Left cardiac atrium (tissue), 4 donors: ENCODE measurements around the gene LRCOL1. TPM values are rescaled to one million over a fixed set of nuclear protein-coding genes. Genes with fewer than 3 reads are reported as not detected.
A peak's percentile ranks its signal among the peaks of the same experiment; 100 is the strongest.

ENCODE experiments used
- ATAC-seq, 2 donors: fragments of 200-7000 bp; cut with Tn5 transposase; one replicate each; pipeline ENCODE4 v1.9.1; 2020; ENCODE audit warnings: mild to moderate bottlenecking in 2 of 2, moderate library complexity in 2 of 2
- DNase-seq: peaks from one replicate; pipeline ENCODE4 v3.0.0-alpha.2; 2020
- intact Hi-C, 2 donors: fragments of 100-400 bp; cut with DNase I; formaldehyde crosslinking; loops; one replicate each; pipeline versions ENCODE4 v1.14.1 to v1.15.1; 2022 to 2023
- long read RNA-seq: library from polyadenylated mRNA; unstranded; transcript quantifications from one replicate; pipeline ENCODE4 v2.0.0, GENCODE V29; 2021
- total RNA-seq, 2 donors: library from RNA; stranded (reverse); fragmentation: NEBNext Ultra II Directional; extraction: Animal tissue kit (Norgen Biotek cat#: 25700); gene quantifications; one replicate each; pipeline ENCODE4 v1.2.1, GENCODE V29; 2021
- donor health status: DM: no; HTN: yes; CAD: no.
- donor health status: DM: no; HTN: yes; CAD: no; lungs with severe emphysema.
- donor health status: DM: yes; HTN: yes; CAD: no.
- donor health status: Dilated cardiomyopathy.

LRCOL1 gene
- total RNA-seq: not detected
- long read RNA-seq, partial matches to known transcripts: 0 of 1 reads
- long read RNA-seq, other reads (novel, unspliced or antisense): 1 of 1 reads

DNA sequence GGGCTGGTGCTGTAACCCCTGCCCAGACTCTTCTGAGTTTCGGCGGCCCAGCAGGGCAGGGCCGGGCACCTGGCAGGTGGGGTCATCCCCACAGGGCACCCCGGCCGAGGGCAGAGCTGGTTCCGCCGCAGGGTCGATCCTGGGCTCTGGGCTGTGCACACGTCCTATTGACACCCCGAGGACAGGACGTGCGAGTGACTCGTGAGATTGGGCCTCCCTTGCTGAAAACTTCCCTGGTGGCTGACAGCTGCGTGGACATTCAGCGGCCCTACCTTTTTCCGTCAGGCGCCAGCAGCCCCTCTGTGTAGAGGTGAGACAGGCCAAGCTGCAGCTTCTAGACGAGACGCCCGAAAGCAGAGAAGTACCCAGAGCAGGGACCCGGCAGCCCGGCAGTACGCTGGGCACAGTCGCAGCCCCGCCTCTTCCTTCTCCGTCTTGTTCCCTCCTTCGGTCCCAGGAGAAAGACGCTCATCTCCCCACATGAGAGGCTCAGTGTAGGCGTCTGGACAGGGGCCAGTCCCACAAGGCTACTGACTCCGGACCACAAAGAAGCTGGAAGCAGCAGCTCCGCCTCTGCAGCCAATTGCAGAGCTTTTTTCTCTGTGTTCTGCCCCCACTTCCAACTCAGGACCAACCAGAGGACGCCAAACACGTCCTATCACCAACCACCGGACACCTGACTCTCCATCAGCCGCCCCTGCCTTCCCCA is at the start of gene LRCOL1:
LRCOL1 (minus strand) TSS at position 532 of the 709 bp plus-strand sequence. CDS start 4,331 bp downstream, outside the sequence.
- DNase-seq (peak; percentile 67), ATAC-seq (peak; percentile 36 to 48)
- intact Hi-C loops: loop anchor here in 1 of 2 donors (5.0 kb wide), 1 partner anchor 193 kb away; no protein-coding TSS in a partner anchor

DNA sequence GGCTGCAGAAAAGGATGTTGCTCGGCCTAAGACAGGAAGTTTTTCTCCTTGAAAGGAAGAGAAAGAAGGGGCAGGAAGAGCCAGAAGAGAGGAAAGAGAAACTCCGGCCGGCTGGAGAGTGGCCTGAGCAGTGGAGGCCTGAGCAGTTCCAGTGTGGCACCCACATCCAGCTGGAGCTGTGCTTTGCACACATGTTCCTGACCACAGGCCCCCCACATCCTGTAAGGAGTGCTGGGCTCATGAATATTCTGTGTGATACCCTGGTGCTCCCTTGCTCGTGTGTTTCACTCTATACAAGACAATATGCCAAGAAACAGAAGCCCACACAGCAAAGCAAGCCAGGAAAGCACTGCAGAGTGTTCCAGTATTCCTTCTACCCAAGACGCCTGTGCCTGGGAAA is 49.7 kb upstream of the LRCOL1 start:
- DNase-seq (no peak), ATAC-seq (no peak)
- intact Hi-C loops: no loop called here

DNA sequence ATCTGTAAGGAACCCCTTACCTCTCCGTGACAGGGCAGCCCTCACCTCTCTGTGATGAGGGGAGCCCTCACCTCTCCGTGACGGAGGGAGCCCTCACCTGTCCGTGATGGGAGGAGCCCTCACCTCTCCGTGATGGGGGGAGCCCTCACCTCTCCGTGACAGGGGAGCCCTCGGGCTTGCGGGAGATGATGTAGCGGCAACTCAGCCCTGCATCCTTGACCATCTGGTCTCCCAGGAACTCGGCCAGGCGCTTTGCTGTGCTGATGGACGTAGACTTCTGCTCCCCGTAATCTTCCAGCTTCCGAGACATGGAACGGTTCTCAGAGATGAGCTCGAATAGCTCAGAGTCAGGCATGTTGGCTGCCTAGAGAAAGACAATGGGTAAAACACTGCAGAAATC is 48.8 kb upstream of the LRCOL1 start:
- ATAC-seq: no peak
- intact Hi-C loops: no loop called here
- no peak for DNase-seq

DNA sequence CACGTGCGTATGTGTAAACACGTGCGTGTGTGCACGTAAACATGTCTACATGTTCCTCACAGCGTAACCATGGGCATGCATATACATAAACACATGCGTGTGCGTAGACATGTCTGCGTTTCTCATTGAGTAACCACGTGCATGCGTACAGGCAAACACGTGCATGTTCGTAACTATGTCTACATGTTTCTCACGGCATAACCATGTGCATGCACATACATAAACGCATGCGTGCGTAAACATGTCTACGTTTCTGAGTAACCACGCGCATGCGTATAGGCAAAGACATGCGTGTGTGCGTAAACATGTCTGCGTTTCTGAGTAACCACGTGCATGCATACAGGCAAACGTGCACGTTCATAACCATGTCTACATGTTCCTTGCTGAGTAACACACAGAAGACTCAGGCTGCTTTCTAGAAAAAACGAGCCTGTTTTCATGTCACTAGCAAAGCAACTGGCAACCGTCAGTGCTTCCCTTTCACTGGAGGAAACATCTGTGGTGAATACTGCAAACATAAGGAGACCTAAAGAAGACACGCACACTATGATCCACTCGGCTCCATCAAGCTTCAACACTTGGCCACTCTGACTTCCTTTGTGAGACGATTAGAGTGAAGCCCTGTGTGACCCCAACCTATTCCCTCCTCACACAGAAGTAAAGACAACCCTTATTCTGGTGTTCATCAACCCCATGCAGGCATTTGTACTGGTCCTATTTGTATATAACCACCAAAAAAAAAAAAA is 47.9 kb upstream of the LRCOL1 start:
- DNase-seq (no peak), ATAC-seq (no peak)
- intact Hi-C loops: no loop called here

DNA sequence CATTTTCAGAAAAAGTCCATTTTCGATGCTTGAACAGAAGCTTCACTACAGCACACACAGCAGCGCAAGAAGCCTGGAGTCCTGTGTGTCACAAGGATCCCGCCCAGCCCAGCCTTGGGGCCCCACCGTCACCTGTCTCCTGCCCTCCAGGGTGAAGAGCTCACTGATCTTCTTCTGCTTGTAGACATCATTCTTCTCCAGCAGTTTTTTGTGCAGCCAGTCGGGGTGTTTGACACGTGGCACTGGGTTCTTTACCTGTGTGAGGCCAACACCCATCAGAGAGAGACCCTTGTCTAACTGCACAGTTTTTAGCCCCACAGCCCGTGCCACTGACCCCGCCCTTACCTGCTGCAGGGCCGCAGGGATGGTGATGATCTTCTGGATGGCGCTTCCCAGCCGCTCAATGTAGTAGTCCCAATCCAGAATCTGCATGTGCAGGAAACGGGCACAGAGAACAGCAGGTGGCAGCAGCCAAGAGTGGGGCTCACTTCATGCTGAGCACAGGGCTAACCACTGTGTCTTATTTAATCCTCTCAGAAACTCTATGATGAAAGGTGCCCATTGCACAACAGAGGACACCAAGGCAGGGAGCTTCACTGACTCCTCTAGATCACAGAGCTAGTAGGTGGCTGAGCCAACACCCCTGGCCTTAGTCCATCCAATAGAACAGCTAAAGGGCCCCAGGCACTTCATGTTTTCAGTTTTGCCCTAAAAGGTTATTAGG is 46.8 kb upstream of the LRCOL1 start:
- ATAC-seq (no peak), DNase-seq (no peak)
- intact Hi-C loops: no loop called here

DNA sequence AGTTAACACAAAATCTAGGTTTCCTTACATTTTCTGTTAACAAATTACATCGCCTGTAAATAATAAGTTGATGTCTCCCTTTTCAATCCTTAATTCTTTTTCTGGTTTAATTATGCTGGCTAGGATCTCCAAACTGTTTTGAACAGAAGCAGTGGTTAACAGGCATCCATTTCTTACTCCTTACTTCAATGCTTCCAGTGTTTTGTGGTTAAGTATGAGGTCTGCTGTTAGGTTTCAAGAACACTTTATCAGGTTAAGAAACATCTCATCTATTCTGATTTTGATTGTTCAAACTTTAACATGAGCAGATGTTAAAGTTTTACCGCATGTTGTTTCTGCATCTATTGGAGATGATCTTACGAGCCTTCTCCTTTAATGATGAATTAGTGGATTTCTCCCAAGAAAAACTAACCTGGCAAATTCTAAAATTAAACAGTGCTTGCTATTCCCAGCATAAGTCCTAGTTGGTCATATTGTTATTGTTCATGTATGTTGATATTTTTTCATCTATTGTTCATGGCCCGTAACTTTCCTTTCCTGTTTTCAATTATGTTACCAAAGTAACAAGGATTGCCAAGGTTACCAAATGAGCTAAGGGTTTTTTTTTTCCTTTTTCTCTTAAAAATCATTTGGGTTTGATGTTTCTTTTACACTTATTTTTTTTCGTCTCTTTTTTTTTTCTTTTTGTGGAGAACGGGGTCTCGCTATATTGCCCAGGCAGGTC is 43.3 kb upstream of the LRCOL1 start:
- intact Hi-C loops: no loop called here
- DNase-seq (no peak), ATAC-seq (no peak)

DNA sequence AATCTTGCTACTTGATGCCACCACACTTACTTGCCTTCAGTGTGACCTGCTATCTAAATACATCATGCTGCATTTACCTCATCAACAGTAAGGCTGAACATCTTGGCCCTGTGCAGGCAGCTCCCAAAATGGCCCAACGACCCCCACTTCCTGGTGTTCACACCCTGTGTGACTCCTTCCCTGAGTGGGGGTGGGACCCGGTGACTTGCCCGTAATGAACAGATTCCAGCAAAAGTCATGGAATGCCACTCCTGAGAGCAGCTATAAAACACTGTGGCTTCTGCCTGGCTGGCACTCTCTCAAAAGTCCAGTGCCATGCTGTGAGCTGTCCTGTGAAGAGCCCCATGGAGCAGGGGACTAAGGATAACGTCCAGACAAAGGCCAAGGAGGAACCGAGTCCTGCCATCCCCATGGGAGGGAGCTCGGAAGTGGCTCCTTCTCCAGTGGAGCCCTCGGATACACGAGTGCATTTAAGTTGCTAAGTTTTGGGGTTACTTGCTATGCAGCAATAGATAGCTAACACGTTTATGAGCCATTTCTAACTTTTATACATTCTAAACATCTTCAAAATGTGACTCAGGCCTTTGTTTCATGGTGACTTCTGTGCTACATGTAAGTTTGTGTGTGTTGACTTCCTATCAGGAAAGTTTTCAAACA is 41.2 kb upstream of the LRCOL1 start:
- no peak for DNase-seq
- intact Hi-C loops: no loop called here
- ATAC-seq: no peak

DNA sequence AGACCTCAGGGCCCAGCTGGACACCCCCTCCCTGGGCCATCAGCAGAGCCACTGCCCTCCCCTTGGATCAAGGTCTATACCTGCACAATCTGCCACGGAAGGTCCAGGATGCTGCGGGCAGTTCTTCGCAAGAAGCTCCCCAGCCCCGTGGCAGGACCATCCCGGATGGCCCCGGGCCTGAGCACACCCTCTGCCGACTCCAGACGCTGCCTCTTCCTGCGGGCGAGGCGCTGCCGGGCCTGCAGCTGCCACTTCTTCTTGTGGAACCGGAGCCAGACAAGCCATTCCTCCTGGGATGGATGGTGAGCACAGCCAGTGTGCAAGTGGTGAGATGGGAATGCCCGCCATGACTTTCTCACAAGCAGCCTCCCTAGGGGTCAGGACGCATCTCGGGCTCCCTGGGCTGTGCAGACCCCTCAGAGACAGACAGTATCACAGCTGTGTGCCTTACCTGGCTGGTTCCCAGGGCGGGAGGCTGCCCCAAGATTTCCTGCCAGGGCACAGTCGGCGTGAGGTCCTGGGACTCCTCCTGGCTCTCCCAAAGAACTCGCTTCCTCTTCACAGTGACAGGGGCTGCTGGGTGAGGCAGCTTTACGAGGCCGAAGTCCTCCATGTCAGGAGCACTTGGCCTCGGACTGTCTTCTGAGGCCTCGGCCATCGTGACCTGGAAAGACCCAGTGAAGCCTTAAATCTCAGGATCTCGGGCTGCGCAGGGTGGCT is 39.0 kb upstream of the LRCOL1 start:
- DNase-seq: no peak
- intact Hi-C loops: no loop called here
- ATAC-seq: no peak

DNA sequence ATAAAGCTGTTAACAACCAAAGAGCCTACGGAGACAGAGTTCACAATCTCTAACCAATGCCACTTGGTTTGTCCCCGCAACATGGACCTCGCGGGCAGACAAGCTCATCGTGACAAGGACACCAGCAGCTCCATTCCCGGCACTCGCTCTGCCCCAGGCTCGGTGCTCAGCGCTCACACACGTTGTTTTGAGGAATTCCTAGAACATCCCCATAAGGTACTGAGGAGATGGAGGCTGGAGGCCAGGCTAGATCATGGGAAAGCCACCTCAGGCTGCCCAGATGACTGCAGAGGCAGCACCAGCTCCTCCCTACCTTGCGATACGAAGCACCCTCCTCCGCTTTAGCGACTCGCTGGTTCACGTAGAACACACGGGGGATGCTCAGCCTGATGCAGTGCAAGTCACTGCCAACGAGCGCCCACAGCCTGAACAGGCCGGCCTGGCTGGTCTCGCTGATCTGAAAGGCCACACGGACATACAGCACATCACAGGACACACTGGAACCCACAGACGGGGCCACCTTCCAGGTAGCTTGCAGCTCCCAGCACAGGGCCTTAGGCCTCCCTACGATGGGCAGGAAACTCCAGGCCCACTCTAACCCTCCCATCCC is 38.3 kb upstream of the LRCOL1 start:
- intact Hi-C loops: no loop called here
- DNase-seq (no peak), ATAC-seq (no peak)

DNA sequence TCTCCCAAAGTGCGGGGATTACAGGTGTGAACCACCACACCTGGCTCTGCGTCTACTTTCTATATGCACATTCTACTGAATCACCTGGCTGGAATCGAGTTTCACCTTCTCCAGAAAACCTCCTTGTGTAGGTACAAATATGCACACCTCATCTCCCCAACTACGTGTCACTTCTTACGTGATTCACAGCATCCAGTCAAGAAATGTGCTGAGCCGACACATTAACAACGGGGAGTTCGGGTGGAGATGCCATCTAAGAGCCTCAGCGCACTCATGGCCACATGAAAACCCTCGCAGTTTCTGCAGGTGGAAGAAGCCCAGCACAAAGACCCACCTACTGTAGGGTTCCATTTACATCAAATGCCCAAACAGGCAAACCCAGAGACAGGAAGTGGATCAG is 37.5 kb upstream of the LRCOL1 start:
- ATAC-seq: no peak
- intact Hi-C loops: no loop called here
- no peak for DNase-seq

DNA sequence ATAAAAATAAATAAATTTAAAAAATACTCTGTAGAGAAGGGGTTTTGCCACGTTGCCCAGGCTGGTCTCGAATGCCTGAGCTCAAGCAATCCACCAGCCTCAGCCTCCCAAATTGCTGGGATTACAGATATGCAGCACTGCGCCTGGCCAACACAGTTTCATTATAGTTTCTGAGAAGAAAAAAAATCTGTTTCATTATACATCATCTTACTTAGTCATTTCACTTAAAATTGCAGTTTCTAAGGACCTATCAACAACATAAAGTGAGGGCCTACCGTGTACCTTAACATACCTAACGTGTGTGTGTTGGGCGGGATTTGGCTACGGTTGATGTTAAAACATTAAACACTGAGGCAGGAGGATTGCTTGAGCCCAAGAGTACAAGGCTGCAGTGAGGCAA is 36.5 kb upstream of the LRCOL1 start:
- no peak for DNase-seq
- intact Hi-C loops: no loop called here
- ATAC-seq: no peak

DNA sequence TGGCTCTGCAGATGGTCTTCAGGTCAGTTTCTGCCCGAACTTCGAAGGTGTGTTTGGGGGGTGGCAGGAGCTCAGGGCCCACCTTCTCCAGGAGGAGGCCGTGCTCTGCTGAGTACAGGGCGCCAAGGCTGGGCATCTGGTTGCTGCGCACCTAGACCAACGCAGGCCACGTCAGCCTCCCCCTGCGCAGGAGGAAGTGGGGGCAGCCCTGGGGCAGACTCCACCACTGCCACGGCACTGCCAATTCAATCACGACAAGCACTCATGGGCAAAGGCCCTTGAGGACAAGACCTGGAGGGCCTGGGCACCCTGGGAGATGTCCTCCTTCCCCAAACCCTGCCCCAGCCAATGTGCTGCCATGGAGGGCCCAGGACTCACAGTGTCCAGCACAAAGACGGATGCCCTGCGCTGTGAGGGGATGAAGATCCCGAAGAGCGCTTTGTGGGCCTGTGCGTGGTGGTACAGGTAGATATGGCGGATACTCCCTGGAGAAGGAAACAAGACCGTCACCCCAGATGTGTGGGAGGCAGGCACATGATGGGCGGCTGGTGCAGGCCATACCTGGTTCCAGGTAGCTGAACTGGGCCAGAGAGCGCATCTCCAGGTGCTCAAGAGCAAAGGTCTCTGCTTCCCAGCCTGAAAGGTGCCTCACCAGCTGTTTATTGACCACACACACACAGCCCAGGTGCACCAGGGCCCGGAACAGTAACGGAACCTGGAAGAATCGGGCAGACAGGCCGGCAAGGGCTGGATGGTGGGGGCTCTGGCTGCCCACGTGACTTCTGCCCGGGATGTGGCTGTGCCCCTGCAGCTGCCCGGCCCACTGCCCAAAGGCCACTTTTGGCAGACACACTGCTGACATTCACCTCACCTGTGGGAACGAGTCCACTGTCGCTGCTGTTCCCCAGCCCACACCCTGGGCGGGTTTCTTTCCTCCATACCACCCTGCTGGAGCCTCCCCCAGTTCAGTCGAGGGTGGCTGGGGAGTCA is 32.8 kb upstream of the LRCOL1 start:
- no peak for DNase-seq
- intact Hi-C loops: no loop called here
- no peak for ATAC-seq

DNA sequence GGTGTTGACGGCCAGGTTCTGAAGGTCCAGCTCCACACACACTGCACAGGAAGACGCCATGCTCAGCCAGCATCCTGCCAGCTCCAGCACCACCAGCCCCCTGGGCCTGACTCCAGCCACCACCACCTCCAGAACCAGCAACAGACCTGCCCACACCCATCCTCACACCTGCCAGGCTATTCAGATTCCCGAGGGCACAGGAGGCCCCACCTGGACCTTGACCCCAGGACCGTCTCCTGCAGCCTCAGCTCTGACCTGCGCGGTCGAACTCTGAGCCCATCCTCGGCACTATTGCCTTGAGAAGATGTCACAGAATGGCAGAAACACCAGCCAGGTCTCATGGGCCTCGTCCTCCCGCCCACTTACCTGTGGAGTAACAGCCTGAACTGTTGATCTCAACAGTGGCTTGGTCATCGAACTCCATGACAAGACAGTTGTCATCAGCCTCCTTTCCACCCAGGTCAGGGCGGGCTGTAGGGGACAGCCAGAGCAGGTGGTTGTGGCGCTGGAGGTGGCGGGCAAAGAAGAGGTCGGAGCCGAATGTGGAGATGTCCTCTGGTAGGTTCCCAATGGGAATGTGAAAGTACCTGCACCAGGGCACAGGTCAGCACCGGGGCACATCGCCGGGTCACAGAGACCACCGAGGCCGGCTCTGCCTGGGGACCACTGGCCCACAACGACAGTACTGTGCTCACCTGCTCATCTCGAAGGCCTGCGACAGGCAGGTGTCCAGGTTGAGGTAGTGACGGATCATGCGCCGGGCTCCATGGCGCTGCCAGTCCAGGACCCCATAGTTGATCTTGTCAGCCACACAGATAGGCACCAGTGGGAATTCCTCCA is 31.6 kb upstream of the LRCOL1 start:
- ATAC-seq: no peak
- intact Hi-C loops: no loop called here
- no peak for DNase-seq

DNA sequence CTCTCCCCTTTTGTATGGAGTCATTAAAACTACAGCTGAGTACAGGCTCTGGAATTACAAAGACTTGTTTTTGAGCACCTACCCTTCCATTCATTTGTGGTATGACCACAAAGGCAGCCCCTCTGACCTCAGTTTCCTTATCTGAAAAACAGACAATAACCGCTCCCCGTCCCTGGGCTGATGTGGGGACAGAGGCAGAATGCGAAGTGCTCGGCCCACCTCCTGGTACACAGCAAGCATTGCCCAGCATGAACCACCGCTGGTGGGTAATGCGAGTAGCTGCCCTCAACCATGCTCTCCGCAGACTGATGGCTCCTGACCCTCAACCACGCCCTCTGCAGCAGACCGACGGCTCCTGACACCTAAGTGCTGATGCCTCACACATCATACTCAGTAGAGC is 30.6 kb upstream of the LRCOL1 start:
- intact Hi-C loops: no loop called here
- DNase-seq: no peak
- no peak for ATAC-seq

DNA sequence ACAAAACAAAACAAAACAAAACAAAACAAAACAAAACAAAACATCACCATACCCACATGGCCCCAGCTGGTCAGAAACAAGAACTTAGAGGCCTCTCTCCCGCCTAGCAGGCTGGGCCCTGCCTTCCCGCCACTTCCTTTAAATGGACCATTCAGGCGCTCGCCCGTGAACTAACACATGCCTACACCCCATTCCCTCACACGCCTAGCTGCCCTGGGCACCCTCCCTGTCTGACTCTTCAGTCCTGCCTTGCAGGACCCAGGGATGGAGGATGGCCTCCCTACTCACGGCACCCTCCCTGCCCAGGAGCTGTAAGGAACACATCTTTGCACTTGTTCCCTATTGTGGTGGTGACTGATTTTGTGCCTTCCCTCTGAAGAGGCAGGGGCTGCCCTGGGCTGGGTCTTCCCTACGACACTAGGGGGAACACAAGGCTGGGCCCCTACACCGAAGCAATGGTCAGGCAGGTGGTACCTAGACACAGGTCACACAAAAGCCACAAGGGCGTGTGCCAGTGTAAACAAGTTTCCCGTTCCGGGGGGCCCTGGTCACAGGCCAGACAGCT is 29.7 kb upstream of the LRCOL1 start:
- no peak for ATAC-seq
- DNase-seq: no peak
- intact Hi-C loops: no loop called here
